ENCODE results near the gene COP1.
A peak's percentile ranks its signal among the peaks of the same experiment; 100 is the strongest.
"Not testable (repeated sequence)": the region's sequence is repeated elsewhere in the genome, so short reads cannot be mapped to it uniquely, and the experiment has no call there.

Gene COP1

DNA sequence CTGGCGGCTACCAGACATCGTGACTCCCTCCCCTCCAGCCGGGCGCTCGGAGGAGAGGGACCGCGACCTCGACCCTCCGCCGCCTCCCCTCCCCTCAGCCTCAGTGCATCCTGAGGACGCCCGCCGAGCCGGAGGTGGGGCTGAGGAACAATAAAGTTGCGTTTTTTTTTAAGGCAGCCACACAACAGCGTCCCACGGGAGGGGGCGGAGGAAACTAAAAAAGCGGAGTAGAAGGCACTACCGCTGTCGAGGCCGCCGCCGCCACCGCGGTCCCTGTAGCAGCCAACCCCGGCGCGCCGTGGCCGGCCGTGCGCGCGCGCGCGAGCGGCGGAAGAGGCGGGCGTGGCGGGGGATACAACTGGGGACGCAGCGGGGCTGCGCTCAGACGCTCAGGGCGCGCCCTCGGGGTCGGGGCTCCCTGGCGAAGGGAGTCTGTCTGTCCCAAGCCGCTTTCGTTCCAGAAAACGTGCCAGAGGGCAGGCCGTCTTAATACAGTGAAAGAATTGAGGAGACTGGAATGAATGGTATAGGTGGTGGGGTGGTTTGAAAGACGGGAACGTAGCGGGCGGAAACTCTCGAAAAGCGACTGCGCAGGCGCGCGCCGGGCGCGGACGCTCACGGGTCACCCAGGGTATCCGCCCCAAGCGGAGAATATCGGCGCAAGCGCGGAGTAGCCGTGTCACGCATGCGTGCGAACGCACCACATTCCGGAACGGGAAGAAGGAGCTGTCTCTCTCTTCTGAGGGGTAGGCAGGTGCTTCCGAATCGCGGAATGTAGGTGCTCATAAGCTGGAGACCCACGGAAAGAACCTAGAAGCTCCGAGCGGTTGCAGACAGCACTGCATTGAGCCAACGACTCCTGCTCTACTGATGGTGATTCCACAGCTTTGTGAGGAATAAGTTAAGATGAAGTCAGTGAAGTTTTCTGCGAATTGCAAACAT, at the start of gene COP1:
COP1 (minus strand) TSS at position 326 of the 942 bp plus-strand sequence; CDS start at position 18, 308 bp downstream.
- DNase-seq = peak; percentile 98

DNA sequence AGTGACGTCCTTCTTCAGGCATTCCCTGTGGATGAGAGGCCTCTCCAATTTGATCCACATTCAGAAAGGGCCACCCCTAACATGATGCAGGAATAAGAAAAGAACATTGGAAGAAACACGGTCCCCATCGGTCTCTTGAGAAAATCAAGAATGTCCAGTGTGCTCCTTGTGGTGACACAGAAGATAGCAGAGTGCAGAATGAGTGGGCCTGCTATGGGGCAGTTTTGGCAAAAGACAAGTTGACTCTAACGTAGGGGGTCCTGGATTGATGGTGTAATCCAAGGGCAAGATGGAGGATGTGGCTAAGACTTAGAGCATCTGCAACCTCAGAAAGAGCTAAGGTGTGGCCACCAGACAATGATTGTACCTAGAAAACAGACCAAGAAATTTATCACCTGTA, 45.1 kb upstream of the COP1 start:
- no peak for DNase-seq

DNA sequence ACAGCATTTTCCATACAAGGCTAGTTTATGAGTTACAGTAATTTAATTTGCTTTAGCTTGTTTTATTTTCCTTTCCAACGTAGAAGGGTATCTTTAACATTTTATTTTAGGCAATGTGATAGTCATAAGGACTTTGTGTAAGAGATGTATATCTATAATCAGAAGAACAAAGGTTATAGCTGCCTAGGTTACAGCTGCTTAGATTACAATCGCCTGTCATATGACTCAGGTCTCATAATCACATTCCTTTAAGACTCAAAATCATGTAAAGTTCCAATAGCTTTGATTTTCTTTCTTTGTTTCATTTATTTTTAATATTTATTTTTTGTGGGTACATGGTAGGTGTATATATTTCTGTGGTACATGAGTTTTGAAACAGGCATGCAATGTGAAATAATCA, 37.8 kb upstream of the COP1 start:
- no peak for DNase-seq

DNA sequence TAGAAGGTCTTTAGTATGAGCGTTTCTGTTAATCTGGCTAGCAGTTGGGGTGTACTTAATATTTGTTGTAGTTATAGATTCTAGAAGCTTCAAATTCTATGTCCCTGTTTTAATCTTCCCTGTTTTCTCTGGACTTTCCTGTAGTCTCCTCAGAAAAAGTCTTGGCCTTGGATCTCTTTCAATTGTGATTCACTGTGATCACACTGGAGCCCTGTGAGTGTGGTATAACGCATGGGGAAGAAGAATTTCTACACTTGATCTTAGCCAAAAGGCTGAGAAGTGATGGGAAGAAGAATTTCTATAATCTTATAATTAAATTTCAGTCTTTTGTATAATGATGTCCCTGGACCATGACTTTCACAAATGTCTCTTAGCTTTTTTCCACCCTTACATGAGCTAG, 36.7 kb upstream of the COP1 start:
- no peak for DNase-seq

DNA sequence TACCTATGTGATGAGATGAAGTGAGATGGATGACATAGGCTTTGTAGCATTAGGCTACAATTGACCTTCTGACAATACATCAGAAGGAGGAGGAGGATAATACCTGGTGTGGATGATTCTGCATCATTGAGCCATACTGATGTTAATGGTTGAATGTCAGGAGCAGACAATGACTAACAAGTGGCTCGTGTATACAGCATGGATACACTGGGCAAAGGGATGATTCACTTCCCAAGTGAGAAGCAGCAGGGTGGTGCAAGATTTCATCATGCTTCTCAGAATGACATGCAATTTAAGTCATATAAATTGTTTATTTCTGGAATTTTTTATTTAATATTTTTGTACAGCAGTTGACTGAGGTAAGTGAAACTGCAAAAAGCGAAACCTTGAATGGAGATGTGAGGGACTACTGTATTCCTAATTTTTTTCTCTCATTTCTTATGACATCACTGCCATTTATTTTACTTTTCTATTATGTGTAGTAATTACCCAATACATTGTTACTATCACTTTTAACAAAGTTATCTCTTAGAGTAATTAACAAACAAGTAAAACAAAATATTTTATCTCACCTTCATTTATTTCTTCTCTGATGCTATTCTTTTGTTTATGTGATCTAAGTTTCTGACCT, 34.4 kb upstream of the COP1 start:
- no peak for DNase-seq

DNA sequence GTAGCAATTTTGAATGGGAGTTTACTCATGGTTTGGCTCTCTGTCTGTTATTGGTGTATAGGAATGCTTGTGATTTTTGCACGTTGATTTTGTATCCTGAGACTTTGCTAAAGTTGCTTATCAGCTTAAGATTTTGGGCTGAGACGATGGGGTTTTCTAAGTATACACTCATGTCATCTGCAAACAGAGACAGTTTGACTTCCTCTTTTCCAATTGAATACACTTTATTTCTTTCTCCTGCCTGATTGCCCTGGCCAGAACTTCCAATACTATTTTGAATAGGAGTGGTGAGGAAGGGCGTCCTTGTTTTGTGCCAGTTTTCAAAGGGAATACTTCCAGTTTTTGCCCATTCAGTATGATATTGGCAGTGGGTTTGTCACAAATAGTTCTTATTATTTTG, 26.6 kb upstream of the COP1 start:
- not testable (repeated sequence) for DNase-seq

DNA sequence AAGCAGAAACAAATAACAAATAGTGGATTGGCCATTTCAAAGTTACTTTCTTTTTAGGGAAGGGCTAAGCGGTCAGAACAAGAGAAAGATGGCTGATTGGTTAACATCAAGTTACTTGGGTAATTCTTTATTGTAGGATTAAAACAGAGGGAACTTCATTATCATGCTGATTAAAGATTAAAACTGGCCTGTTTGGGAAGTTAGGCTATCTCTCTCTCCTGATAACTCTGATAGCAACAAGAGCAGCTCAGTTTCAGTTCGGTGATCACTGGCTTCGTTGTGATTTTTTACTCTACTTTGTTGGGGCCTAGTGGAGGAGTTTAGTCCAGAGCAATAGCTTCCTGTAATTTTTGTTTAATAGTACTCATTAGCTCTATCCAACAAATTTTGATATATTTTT, 20.5 kb upstream of the COP1 start:
- no peak for DNase-seq

DNA sequence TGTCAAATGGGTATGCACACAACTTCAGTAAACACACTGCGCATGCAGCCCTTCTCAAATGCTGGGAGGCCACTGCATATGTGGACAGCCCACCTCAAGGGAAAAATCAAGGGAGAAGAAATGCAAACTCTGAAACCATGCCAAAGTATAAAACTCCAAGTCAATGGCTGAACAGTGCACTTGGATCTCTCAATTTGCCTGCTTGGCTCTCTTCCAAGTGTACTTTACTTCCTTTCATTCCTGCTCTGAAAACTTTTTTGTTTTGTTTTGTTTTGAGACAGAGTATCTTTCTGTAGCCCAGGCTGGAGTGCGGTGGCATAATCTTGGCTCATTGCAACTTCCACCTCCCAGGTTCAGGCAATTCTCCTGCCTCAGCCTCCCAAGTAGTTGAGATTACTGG, 18.8 kb upstream of the COP1 start:
- no peak for DNase-seq

DNA sequence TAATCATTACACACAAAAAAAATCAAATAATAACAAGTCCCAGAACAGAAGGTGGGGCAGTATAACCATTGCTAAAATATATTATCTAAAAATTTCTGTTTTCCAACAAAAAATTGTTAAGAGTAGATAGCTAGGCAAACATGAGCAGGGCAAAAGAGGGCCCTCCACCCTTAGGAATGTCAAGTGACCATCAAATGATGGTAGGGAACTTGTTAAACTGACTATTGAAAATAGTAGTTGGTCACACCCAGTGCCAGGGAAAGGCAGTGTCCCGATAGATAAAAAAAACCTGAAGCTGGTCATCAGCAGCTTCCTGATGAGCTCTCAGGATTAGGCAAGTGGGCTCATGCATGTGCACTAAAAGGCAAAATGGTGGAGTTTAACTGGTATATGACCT, 18.4 kb upstream of the COP1 start:
- DNase-seq = no peak

DNA sequence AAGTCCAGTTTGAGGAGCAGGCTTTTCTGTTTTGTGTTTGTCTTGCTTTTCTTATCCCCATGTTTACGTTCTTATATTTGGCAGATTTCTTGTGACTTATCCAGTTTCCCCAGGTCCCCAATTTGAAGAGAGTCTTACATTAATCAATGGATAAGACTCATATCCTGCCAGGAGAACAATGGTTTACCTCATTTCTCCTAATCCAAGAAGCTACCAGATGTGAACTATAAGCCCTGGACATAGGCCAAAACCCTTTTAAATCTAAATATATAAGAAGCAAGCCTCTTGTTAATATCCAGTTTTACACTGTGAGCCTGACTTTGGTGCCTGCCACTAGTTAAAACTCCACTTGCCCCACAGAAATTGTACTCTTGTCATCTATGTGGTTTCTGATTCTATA, 15.1 kb upstream of the COP1 start:
- no peak for DNase-seq

DNA sequence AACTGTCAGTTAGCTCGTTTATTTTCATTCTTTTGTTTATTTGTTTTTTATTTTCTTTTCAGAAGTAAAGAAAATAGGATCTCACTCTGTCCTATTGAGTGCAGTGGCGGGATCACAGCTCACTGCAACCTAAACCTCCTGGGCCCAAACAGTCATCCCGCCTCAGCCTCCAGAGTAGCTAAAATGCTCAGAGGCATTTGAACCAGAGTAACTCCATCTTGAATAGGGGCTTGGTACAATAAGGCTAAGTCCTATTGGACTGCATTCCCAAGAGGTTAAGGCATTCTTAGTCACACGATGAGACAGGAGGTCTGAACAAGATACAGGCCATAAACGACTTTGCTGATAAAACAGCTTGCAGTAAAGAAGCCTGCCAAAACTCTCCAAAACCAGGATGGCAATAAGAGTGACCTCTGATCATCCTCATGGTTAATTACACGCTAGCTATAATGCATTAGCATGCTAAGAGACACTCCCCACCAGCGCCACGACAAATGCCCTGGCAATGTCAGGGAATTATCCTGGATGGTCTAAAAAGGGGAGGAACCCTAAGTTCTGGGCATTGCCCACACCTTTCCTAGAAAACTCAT, 13.1 kb upstream of the COP1 start:
- no peak for DNase-seq

DNA sequence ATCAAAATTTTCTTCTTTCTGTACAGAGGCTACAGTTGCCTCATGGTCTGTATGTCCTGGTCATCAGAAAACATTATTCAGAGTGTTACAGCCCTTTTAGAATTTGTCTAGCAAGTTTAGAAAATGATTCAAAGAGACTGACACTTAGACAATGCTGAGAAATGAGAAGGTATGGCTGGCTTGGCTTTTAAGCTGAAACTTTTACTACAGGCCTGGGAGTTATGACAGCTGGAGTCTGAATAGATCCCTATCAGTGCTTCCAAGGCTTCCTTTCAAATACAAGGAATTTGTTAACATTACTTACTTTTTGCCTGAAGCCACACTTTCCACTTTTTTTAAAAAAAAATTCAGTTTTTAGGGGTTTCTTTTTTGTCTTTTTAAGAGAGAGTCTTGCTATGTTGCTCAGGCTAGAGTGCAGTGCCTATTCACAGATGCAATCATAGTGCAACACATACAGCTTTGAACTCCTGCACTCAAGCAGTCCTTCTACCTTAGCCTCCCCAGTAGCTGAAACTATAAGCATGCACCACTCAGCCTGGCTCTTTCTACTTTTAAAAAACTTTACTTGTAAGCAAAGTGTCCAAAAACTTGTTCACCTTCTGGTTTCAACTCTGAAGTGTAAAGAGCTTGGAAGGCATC, 10.5 kb upstream of the COP1 start:
- DNase-seq = no peak

DNA sequence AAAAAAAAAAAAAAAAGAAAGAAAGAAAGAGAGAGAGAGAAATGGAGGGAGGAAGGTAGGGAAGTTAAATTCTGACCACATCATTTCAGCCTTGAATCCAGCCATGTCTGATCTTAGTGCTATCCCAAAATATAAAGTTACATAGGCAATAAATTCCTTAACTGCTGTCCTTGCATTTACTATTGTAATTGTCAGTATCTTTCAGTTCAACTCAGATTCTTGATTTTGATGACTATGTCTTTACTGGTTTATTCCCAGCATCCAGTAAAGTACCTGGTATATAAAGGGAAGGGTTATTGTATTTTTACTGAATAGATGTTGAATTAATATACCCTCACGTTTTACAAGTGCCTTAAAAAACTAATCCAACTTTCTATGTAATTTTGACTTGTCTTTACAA, 8.9 kb upstream of the COP1 start:
- no peak for DNase-seq

DNA sequence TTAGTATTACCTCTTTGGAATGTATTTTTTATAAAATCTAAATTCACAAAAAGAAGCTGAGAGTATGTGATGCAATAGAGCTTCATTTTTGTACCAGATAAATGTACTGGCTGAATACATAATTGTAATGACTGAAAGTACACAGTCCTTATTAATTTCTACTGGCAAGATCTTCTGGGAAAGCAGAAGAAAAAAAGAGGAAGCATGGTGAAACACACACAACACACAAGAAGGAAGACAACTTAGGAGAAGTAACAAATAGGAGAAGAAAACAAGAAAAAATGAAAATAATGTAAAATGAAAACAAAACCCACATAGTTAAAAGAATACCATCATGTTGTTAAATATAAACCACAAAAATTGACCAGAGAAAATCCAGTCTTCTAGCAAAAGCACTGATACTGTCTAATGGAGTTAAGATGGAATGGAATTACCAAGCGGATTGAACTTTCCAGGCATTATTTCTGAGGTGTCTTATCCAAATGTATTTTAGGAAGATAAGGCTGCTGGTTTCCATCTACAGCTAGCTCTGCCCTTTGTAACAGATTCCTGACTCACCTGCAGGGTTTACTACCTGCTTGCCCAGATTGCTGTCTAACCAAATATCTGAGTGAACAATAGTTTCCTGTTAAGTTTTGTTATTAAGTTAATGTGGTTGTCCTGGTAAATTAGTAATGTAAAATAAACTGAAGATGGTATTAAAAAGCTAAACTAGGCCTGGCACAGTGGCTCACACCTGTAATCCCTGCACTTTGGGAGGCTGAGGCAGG, 4.5 kb upstream of the COP1 start:
- no peak for DNase-seq

DNA sequence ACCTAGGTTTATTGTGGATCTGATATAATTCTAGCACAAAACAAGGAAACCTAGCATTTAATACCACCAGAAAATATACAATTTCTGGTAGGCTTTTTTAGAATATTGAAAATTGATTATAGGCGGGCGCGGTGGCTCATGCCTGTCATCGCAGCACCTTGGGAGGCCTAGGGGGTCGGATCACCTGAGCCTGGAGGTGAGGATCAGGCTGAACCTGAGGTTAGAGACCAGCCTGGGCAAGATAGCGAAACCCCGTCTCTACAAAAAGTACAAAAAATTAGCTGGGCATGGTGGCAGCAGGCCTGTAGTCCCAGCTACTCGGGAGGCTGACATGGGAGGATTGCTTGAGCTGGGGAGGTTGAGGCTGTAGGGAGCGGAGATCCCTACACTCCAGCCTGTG, 948 bp upstream of the COP1 start:
- DNase-seq = peak; percentile 15

DNA sequence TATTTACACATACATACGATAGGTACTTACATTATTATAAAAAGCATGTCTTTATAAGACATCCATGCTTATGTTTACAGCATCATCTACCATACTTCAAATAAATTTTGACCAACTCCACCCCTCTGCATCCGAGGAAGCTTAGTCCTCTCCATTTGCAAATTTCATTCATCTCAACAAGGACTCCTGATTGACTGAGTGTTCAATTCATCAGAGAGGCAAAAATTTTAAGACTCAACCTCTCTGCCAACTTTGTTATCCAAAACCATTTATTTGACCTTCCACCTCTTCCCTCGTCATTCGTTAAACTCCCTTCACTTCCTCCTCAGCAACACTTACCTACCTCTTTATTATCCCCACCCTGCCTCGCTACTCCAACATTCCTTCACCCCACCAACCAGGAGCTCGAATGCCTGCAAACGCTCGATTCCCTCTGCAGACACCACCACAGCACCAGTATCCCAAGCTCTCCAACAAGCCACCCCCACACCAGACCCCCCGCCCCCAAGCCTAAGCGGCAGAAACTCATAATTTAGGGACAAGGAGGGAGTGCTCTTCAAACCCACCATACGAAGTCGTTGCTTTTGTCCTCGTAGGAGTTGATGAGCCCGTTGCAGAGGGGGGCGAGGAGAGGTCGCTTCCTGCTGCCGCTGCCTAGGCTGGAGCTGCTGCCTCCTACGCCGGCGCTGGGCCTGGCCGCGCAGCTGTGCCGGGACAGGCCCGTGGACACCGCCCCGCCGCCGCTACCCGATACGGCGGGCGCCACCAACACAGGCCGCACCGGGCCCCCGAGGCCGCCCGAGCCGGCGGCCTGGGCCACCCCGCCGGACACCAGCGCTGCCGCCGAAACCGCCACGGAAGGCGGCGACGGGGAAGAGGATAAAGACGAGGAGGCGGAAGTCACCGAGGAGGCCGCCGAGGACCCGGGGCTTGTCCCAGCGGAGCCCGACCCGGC, 803 bp downstream of the COP1 start:
- DNase-seq = peak; percentile 62

DNA sequence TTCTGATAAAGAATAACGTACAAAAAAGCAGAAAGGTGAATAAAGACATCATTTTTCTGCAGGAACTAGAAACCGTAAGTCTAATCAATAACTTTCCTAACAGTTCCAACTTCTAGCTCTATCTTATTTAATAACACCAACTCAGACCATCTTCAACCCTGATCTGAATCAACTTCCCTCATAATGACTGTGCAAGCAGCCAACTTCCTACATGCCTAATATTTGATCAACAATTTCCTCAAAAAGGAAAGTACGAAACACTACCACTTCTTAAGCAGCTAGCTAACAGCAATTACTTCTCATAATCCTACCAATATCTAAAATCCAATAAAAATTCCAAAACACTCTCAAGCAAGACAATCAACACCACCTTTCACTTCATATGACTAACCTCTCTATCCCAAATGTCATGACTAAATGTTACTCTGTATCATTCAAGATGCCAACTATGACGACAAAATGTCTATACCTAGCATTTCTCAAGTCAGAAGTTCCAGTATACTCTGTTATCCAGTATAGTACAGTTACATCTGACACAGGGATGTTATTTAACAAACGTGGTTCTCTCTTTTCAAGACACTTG, 1.7 kb downstream of the COP1 start:
- DNase-seq = no peak

DNA sequence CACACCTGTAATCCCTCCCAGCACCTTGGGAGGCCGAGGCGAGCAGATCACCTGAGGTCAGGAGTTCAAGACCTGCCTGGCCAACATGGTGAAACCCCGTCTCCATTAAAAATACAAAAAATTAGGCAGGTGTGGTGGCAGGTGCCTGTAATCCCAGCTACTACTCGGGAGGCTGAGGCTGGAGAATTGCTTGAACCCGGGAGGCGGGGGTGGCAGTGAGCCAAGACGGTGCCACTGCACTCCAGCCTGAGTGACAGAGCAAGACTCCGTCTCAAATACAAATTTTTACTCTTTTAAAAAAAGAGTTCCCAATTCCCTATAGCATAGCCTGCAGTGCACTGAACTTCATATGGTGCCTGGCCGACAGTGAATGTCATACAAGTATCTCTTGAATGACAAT, 2.4 kb downstream of the COP1 start:
- DNase-seq = not testable (repeated sequence)

DNA sequence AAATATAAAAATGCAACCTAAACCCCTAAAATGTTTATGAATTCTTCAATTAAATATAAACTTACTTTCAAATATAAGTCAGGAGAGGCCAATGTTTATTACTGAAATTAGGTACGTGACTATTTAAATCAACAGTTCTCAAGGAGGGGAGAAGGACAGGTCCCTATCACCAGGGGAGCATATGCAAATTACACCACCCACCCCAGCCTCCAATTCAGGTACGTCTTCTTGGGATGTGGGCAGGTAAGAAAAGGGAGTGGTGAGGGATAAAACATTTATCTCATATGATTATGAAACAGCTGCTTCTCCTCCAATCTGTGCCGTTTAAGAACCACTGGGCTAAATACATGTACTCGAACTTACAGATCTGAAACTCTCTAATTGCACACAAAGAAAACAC, 3.4 kb downstream of the COP1 start:
- DNase-seq = no peak

DNA sequence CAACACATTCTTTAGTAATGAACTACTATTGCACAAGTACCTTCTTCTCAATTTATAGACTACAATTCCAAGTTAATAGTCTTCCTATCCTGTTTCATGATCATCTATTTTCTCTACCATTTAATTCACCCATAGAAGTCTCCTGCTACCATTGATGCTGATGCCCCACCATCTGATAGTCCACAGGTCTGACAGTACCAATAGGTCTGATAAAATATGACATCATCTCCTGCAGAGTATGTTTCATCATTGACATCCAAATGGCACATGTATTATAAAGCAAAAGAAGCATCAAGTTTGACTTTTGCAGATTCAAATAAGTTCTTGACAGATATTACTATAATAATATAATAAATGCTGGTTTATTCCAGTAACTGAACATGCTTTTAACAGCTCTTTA, 5.5 kb downstream of the COP1 start:
- DNase-seq = no peak

DNA sequence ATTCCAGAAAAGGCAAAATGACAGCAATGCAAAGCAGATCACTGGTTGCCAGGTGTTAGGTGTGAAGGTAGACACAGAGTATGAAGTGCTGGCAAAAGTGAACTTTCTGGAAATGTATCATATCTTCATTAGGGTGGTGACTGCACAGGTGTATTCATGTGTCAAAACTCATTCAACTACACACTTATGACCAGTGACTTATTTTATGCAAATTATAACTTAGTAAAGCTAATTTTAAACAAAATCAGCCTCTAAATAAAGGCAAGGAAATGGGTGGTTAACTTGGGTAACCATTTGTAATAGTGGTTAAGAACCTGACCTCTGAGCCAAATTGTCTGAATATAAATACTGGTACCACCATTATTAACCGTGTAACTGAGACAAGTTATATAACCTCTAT, 7.4 kb downstream of the COP1 start:
- DNase-seq = no peak
